H1 (cell line): ENCODE measurements around the gene MYBPC2. TPM values are rescaled to one million over a fixed set of nuclear protein-coding genes. Genes with fewer than 3 reads are reported as not detected.

ENCODE experiments used
- CTCF ChIA-PET: fragments of 300-600 bp; sonication (Branson Sonifier 250); formaldehyde crosslinking; loops from one replicate; lab custom pipeline; 2021; ENCODE audit not compliant: partially characterized antibody; lab: Charles Lee
- POLR2A ChIA-PET: fragments of 300-600 bp; sonication (Branson Sonifier 250); formaldehyde crosslinking; loops from one replicate; lab custom pipeline; 2021; ENCODE audit warnings: inconsistent platforms; ENCODE audit not compliant: partially characterized antibody; lab: Charles Lee
- DNase-seq, 2 experiments: peaks; one replicate each; pipeline versions ENCODE4 v3.0.0 to v3.0.0-alpha.2; 2010 to 2022; ENCODE audit warnings: low spot score in 2 of 2, low read depth in 1 of 2, mixed read lengths in 1 of 2
- FAIRE-seq: peaks from 2 replicates; lab custom pipeline; 2011; peaks lifted over from hg19 to GRCh38; lab: Jason Lieb, UNC
- H2AFZ ChIP-seq: 2 replicates; pipeline ENCODE4 v1.8.1; 2012; ENCODE audit warnings: low read length, inconsistent platforms
- H2AK5ac ChIP-seq: 2 replicates; pipeline ENCODE4 v1.6.1; 2013; ENCODE audit warnings: low read depth, low read length
- H2BK120ac ChIP-seq: replicated peaks from 2 replicates; pipeline ENCODE3; 2013; ENCODE audit warnings: low read depth, low read length, inconsistent platforms
- H2BK12ac ChIP-seq: 2 replicates; pipeline ENCODE4 v1.6.1; 2013; ENCODE audit warnings: low read depth, low read length
- H2BK15ac ChIP-seq: 2 replicates; pipeline ENCODE4 v1.6.1; 2013; ENCODE audit warnings: low read length
- H2BK20ac ChIP-seq: 2 replicates; pipeline ENCODE4 v1.6.1; 2013; ENCODE audit warnings: low read length
- H2BK5ac ChIP-seq: 2 replicates; pipeline ENCODE4 v1.6.1; 2013; ENCODE audit warnings: low read depth, low read length
- H3K14ac ChIP-seq: 2 replicates; pipeline ENCODE4 v1.6.1; 2013; ENCODE audit warnings: inconsistent platforms; ENCODE audit not compliant: insufficient read length
- H3K18ac ChIP-seq: 2 replicates; pipeline ENCODE4 v1.6.1; 2013; ENCODE audit warnings: low read length; ENCODE audit errors: extremely low read depth
- H3K23ac ChIP-seq: 2 replicates; pipeline ENCODE4 v1.6.1; 2013; ENCODE audit warnings: inconsistent platforms; ENCODE audit not compliant: insufficient read length
- H3K23me2 ChIP-seq: 2 replicates; pipeline ENCODE4 v1.6.1; 2013; ENCODE audit warnings: low read depth, low read length
- H3K27ac ChIP-seq: 2 replicates; pipeline ENCODE4 v1.6.1; 2011; ENCODE audit warnings: low read depth, low read length, inconsistent platforms
- H3K27me3 ChIP-seq, 4 experiments: replicated peaks in 1 of 4; 1 replicate in 1 of 4; 2 replicates in 3 of 4; pipeline versions ENCODE4 v1.6.1 to v1.8.1; 2011 to 2013; ENCODE audit warnings: low read length in 3 of 4, mild to moderate bottlenecking in 3 of 4, inconsistent platforms in 2 of 4, mixed read lengths in 2 of 4, moderate library complexity in 1 of 4; ENCODE audit not compliant: control insufficient read depth in 3 of 4, insufficient read depth in 3 of 4; ENCODE audit errors: extremely low read depth in 1 of 4
- H3K36me3 ChIP-seq, 4 experiments: 2 replicates each; pipeline versions ENCODE4 v1.6.1 to v1.8.1; 2011 to 2013; ENCODE audit warnings: mild to moderate bottlenecking in 4 of 4, low read length in 3 of 4, moderate library complexity in 2 of 4, control low read depth in 1 of 4, inconsistent platforms in 1 of 4; ENCODE audit not compliant: insufficient read depth in 4 of 4, control insufficient read depth in 2 of 4
- H3K4ac ChIP-seq: replicated peaks from 2 replicates; pipeline ENCODE3; 2013; ENCODE audit warnings: low read length, low read depth, mixed read lengths, inconsistent platforms; ENCODE audit not compliant: insufficient read length
- H3K4me1 ChIP-seq, 4 experiments: replicated peaks in 1 of 4; 1 replicate in 1 of 4; 2 replicates in 3 of 4; pipeline versions ENCODE4 v1.6.1 to v1.8.1; 2011 to 2013; ENCODE audit warnings: low read length in 3 of 4, inconsistent platforms in 2 of 4, mixed read lengths in 1 of 4; ENCODE audit not compliant: insufficient read depth in 4 of 4, control insufficient read depth in 3 of 4
- H3K4me2 ChIP-seq, 2 experiments: 2 replicates each; pipeline versions ENCODE4 v1.6.1 to v1.8.1; 2011 to 2013; ENCODE audit warnings: low read depth in 2 of 2, low read length in 2 of 2, control low read depth in 1 of 2, inconsistent platforms in 1 of 2, mild to moderate bottlenecking in 1 of 2; ENCODE audit not compliant: insufficient read depth in 1 of 2
- H3K4me3 ChIP-seq, 4 experiments: fragments of 200-600, 300-600 bp in 1 of 4; sonication (generic), shearing (Covaris generic), sonication (Bioruptor Twin) in 1 of 4; 2 replicates each; pipeline versions ENCODE4 v1.5.1 to v1.8.1; 2011 to 2016; ENCODE audit warnings: low read length in 4 of 4, low read depth in 3 of 4, control low read depth in 2 of 4, inconsistent platforms in 2 of 4, mild to moderate bottlenecking in 2 of 4, mixed read lengths in 1 of 4, moderate library complexity in 1 of 4; ENCODE audit not compliant: insufficient read depth in 2 of 4; ENCODE audit errors: extremely low read depth in 1 of 4
- H3K56ac ChIP-seq: replicated peaks from 2 replicates; pipeline ENCODE3; 2013; ENCODE audit warnings: low read depth, mild to moderate bottlenecking, mixed read lengths, low read length, inconsistent platforms; ENCODE audit not compliant: insufficient read length
- H3K79me1 ChIP-seq: 2 replicates; pipeline ENCODE4 v1.6.1; 2013; ENCODE audit warnings: low read depth, low read length, control low read depth
- H3K79me2 ChIP-seq, 2 experiments: 2 replicates each; pipeline versions ENCODE4 v1.6.1 to v1.8.1; 2012 to 2013; ENCODE audit warnings: low read length in 2 of 2, mild to moderate bottlenecking in 2 of 2, inconsistent platforms in 1 of 2; ENCODE audit not compliant: insufficient read depth in 2 of 2, control insufficient read depth in 1 of 2
- H3K9ac ChIP-seq, 4 experiments: replicated peaks in 1 of 4; 1 replicate in 1 of 4; 2 replicates in 3 of 4; pipeline versions ENCODE4 v1.6.1 to v1.8.1; 2011 to 2013; ENCODE audit warnings: low read depth in 3 of 4, low read length in 3 of 4, control low read depth in 2 of 4, mild to moderate bottlenecking in 2 of 4, moderate library complexity in 2 of 4, inconsistent platforms in 1 of 4; ENCODE audit errors: extremely low read depth in 1 of 4
- H3K9me3 ChIP-seq, 2 experiments: 2 replicates each; pipeline versions ENCODE4 v1.6.1 to v1.8.1; 2012 to 2013; ENCODE audit warnings: mild to moderate bottlenecking in 2 of 2, moderate library complexity in 2 of 2, control low read depth in 1 of 2, inconsistent platforms in 1 of 2, low read depth in 1 of 2, low read length in 1 of 2, mixed read lengths in 1 of 2; ENCODE audit not compliant: insufficient read depth in 2 of 2
- H4K20me1 ChIP-seq, 2 experiments: replicated peaks in 1 of 2; 2 replicates each; pipeline versions ENCODE3 to v1.8.1; 2011 to 2013; ENCODE audit warnings: inconsistent platforms in 2 of 2, low read length in 2 of 2, mild to moderate bottlenecking in 1 of 2; ENCODE audit not compliant: insufficient read depth in 2 of 2, control insufficient read depth in 1 of 2
- H4K5ac ChIP-seq: 2 replicates; pipeline ENCODE4 v1.6.1; 2013; ENCODE audit warnings: low read length, low read depth, mixed read lengths, inconsistent platforms; ENCODE audit not compliant: insufficient read length
- H4K8ac ChIP-seq: 2 replicates; pipeline ENCODE4 v1.8.0; 2013; ENCODE audit warnings: mild to moderate bottlenecking, moderate library complexity, low read length, inconsistent platforms; ENCODE audit not compliant: insufficient read depth; ENCODE audit errors: extremely low read depth
- H4K91ac ChIP-seq: replicated peaks from 2 replicates; pipeline ENCODE3; 2013; ENCODE audit warnings: low read length, mixed read lengths, inconsistent platforms; ENCODE audit not compliant: insufficient read length
- BCL11A ChIP-seq, 2 experiments: IDR thresholded peaks; one replicate each; pipeline ENCODE4 v1.6.1; 2011; ENCODE audit warnings: low read depth in 2 of 2, low read length in 2 of 2, mild to moderate bottlenecking in 2 of 2
- BRCA1 ChIP-seq: IDR thresholded peaks from 2 replicates; pipeline ENCODE4 v1.6.1; 2012; ENCODE audit warnings: low read depth, low read length, improper control_type of control experiment
- E2F6 ChIP-seq: IDR thresholded peaks from 2 replicates; pipeline ENCODE4 v1.6.1; 2012; ENCODE audit warnings: inconsistent platforms
- EGR1 ChIP-seq: IDR thresholded peaks from 2 replicates; pipeline ENCODE4 v1.6.1; 2011; ENCODE audit warnings: low read depth, low read length, borderline replicate concordance
- EP300 ChIP-seq, 2 experiments: IDR thresholded peaks; 1 replicate in 1 of 2; 2 replicates in 1 of 2; pipeline ENCODE4 v1.6.1; 2011 to 2012; ENCODE audit warnings: low read depth in 2 of 2, low read length in 2 of 2, mild to moderate bottlenecking in 2 of 2, borderline replicate concordance in 1 of 2, inconsistent platforms in 1 of 2, moderate library complexity in 1 of 2
- HDAC6 ChIP-seq: IDR thresholded peaks from one replicate; pipeline ENCODE4 v1.7.1; 2012; ENCODE audit warnings: low read depth, mild to moderate bottlenecking, inconsistent platforms, low read length, moderate library complexity
- JUND ChIP-seq: IDR thresholded peaks from 2 replicates; pipeline ENCODE4 v1.6.1; 2011; ENCODE audit warnings: mild to moderate bottlenecking, improper control_type of control experiment, low read length
- KDM4A ChIP-seq: IDR thresholded peaks from one replicate; pipeline ENCODE4 v1.7.1; 2012; ENCODE audit warnings: low read depth, mild to moderate bottlenecking, moderate library complexity, low read length, inconsistent platforms; ENCODE audit not compliant: severe bottlenecking
- KDM5A ChIP-seq: fragments of 200-600 bp; IDR thresholded peaks from 2 replicates; pipeline ENCODE4 v1.7.1; 2012; ENCODE audit warnings: mild to moderate bottlenecking, low read length, inconsistent platforms, mixed read lengths
- MAFK ChIP-seq: IDR thresholded peaks from 2 replicates; pipeline ENCODE4 v1.6.1; 2012; ENCODE audit warnings: low read depth, mild to moderate bottlenecking, improper control_type of control experiment, low read length
- RAD21 ChIP-seq, 2 experiments: IDR thresholded peaks in 1 of 2; conservative IDR thresholded peaks in 1 of 2; 2 replicates each; pipeline ENCODE4 v1.6.1; 2011; ENCODE audit warnings: low read depth in 2 of 2, low read length in 2 of 2, improper control_type of control experiment in 1 of 2, inconsistent platforms in 1 of 2, mild to moderate bottlenecking in 1 of 2, moderate library complexity in 1 of 2
- SP4 ChIP-seq: IDR thresholded peaks from 2 replicates; pipeline ENCODE4 v1.6.1; 2012; ENCODE audit warnings: low read length, inconsistent platforms
- TEAD4 ChIP-seq: IDR thresholded peaks from 2 replicates; pipeline ENCODE4 v1.6.1; 2012; ENCODE audit warnings: low read depth, low read length, inconsistent platforms, mixed read lengths
- WGBS, 2 experiments: shearing (Covaris generic) in 1 of 2; methylation state at CpG; one replicate each; pipeline versions ENCODE4 v1.1.6 to v1.1.7; 2013 to 2015; ENCODE audit warnings: low lambda C conversion rate in 2 of 2, mixed read lengths in 2 of 2, inconsistent platforms in 1 of 2, low coverage in 1 of 2, missing lambda C conversion rate in 1 of 2; ENCODE audit not compliant: insufficient replicate concordance in 2 of 2, insufficient coverage in 1 of 2, insufficient read length in 1 of 2; ENCODE audit errors: extremely low coverage in 1 of 2, missing lambda C conversion rate in 1 of 2; 5-methylcytosine and 5-hydroxymethylcytosine counted together
- polyA plus RNA-seq, 7 experiments: library from polyadenylated mRNA; depleted of rRNA in 3 of 7; stranded (reverse) in 5 of 7; unstranded in 2 of 7; fragments of >200 nt in 5 of 7; fragments of 200-250 nt in 2 of 7; gene quantifications; 1 replicate in 5 of 7; 2 replicates in 1 of 7; 4 replicates in 1 of 7; pipeline versions ENCODE4 v1.2.1 to v1.2.3, GENCODE V29; 2011 to 2013; ENCODE audit warnings: missing spikeins in 2 of 7, mixed read lengths in 2 of 7
- total RNA-seq: library from RNA; stranded (reverse); fragmentation: NEBNext Ultra II Directional; extraction: Animal tissue kit (Norgen Biotek cat#: 25700); gene quantifications from 2 replicates; pipeline ENCODE4 v1.2.1, GENCODE V29; 2021

MYBPC2 gene
- total and polyA plus RNA-seq, 2 of the 8 experiments (the other 6 are each of a cell fraction or from before 2014, with no cell fraction given): 1.8 to 3.1 TPM

- H4K91ac ChIP-seq: no peak overlapping the region
- no peak for DNase-seq
- H3K23me2 ChIP-seq: peaks cover 12% of the 10 kb centered on the region; the same call in 1 of the 2 replicates
- TF ChIP-seq MAFK: no peak
- no peak for TF ChIP-seq BCL11A (IDR thresholded peaks at IDR 0.05; ENCODE audit: low read depth in 2 of 2, low read length in 2 of 2)
- TF ChIP-seq KDM4A: no peak
- no peak for TF ChIP-seq JUND
- TF ChIP-seq RAD21 (IDR thresholded peaks at IDR 0.05 in 1 of 2, conservative IDR thresholded peaks at IDR 0.05 in 1 of 2; ENCODE audit: low read depth in 2 of 2, low read length in 2 of 2): no peak
- TF ChIP-seq EP300 (IDR thresholded peaks at IDR 0.05; ENCODE audit: borderline replicate concordance in 1 of 2, low read depth in 2 of 2, low read length in 2 of 2): no peak
- no peak for TF ChIP-seq TEAD4
- no peak for TF ChIP-seq KDM5A
- TF ChIP-seq SP4: no peak
- TF ChIP-seq HDAC6: no peak
- no peak for TF ChIP-seq EGR1
- TF ChIP-seq E2F6: no peak
- TF ChIP-seq BRCA1: no peak
Observed at GRCh38 chr19:50420808-50421207, 11.9 kb upstream of the MYBPC2 start.

More at GRCh38 chr19:50420808-50421207, 11.9 kb upstream of the MYBPC2 start:
- no peak overlapping the region for H2BK20ac ChIP-seq
- H3K56ac ChIP-seq: no peak overlapping the region
- CTCF ChIA-PET: interaction anchor here (1.1 to 1.9 kb wide), 5 partner anchors 10 to 63 kb away, joined by 3 to 8 read pairs (median 3); no protein-coding TSS in a partner anchor
- H3K36me3 ChIP-seq: no peaks in the 10 kb centered on the region
- H3K4ac ChIP-seq: no peak overlapping the region
- no peak overlapping the region for H2AK5ac ChIP-seq
- no peak overlapping the region for H2BK120ac ChIP-seq
- FAIRE-seq: no peak
- peaks cover 2% of the 10 kb centered on the region; the same call in 1 of the 2 replicates for H3K79me1 ChIP-seq
- POLR2A ChIA-PET: interaction anchor here (0.8 to 2.8 kb wide), 4 partner anchors 9 to 88 kb away, joined by 3 to 16 read pairs (median 4); no protein-coding TSS in a partner anchor
- H2BK15ac ChIP-seq: no peak overlapping the region
- no peaks in the 10 kb centered on the region for H3K79me2 ChIP-seq
- H3K18ac ChIP-seq: no peak overlapping the region
- no peak overlapping the region for H4K8ac ChIP-seq
- peaks cover 0 to 2% of the 10 kb centered on the region in 2 experiments for H4K20me1 ChIP-seq
- no peak overlapping the region for H3K4me3 ChIP-seq
- H4K5ac ChIP-seq: no peak overlapping the region
- no peak overlapping the region for H2BK5ac ChIP-seq
- H2BK12ac ChIP-seq: no peak overlapping the region
- H3K14ac ChIP-seq: no peak overlapping the region
- peaks cover 0 to 2% (median 0%) of the 10 kb centered on the region in 4 experiments; a peak in 1 of 7 replicates for H3K27me3 ChIP-seq
- H3K4me2 ChIP-seq: no peak overlapping the region
- H3K23ac ChIP-seq: no peak overlapping the region
- H3K4me1 ChIP-seq: peaks cover 0 to 19% (median 11%) of the 10 kb centered on the region in 4 experiments; a peak in 6 of 7 replicates
- WGBS, 2 experiments: 66% methylated on average over 3 of the region's 3 CpGs; no CpG with 5 or more reads in 1 of the 2 experiments
- no peak overlapping the region for H2AFZ ChIP-seq
- H3K27ac ChIP-seq: no peak overlapping the region
- no peak overlapping the region for H3K9ac ChIP-seq
- H3K9me3 ChIP-seq: no peaks in the 10 kb centered on the region
